Neural progenitor cell (in vitro differentiated cells): ENCODE measurements around the gene ZG16.

Experiments
- CTCF ChIP-seq: fragments of 200-600 bp; sonication (generic); IDR thresholded peaks from 2 replicates; pipeline ENCODE4 v1.5.1; 2017; ENCODE audit warnings: antibody characterized with exemption, mild to moderate bottlenecking
- EZH2phosphoT487 ChIP-seq: fragments of 200-600 bp; sonication (generic); IDR thresholded peaks from 2 replicates; pipeline ENCODE4 v1.6.1; 2017; ENCODE audit warnings: antibody characterized with exemption

- TF ChIP-seq CTCF = no peak
- TF ChIP-seq EZH2phosphoT487 = no peak
Observed at GRCh38 chr16:29743475-29743826, 34.6 kb upstream of the ZG16 start.
